Endodermal cell (in vitro differentiated cells): Measurements from ENCODE around the gene USP25. TPM values are rescaled to one million over a fixed set of nuclear protein-coding genes. Genes with fewer than 3 reads are reported as not detected.

Source experiments
- DNase-seq: peaks from one replicate; pipeline ENCODE4 v3.0.0-alpha.2; 2017
- H3K27ac ChIP-seq: 2 replicates; pipeline ENCODE4 v1.5.1; 2013; ENCODE audit warnings: mild to moderate bottlenecking, low read depth, low read length, moderate library complexity
- H3K27me3 ChIP-seq: 2 replicates; pipeline ENCODE4 v1.6.1; 2013; ENCODE audit warnings: mild to moderate bottlenecking, low read length, moderate library complexity; ENCODE audit not compliant: insufficient read depth, control insufficient read depth, poor library complexity, severe bottlenecking
- H3K36me3 ChIP-seq: 2 replicates; pipeline ENCODE4 v1.7.0; 2013; ENCODE audit warnings: mild to moderate bottlenecking, low read length, moderate library complexity; ENCODE audit not compliant: control insufficient read depth, insufficient read depth
- H3K4me1 ChIP-seq: one replicate; pipeline ENCODE4 v1.7.0; 2013; ENCODE audit warnings: low read length; ENCODE audit not compliant: control insufficient read depth, insufficient read depth
- H3K4me3 ChIP-seq: 2 replicates; pipeline ENCODE4 v1.5.1; 2013; ENCODE audit warnings: mild to moderate bottlenecking, low read length, moderate library complexity
- H3K9ac ChIP-seq: 2 replicates; pipeline ENCODE4 v1.6.1; 2013; ENCODE audit warnings: mild to moderate bottlenecking, low read length, moderate library complexity; ENCODE audit not compliant: poor library complexity, severe bottlenecking; ENCODE audit errors: extremely low read depth
- H3K9me3 ChIP-seq: 2 replicates; pipeline ENCODE4 v1.6.1; 2013; ENCODE audit warnings: mild to moderate bottlenecking, low read length, moderate library complexity; ENCODE audit not compliant: control insufficient read depth
- H3K27ac Mint-ChIP-seq: 2 replicates; pipeline ENCODE4 v1.8.0; 2020; ENCODE audit warnings: mixed read lengths
- H3K27me3 Mint-ChIP-seq: 2 replicates; pipeline ENCODE4 v1.8.0; 2021; ENCODE audit warnings: mild to moderate bottlenecking, mixed read lengths; ENCODE audit not compliant: insufficient read depth
- H3K36me3 Mint-ChIP-seq: 2 replicates; pipeline ENCODE4 v1.8.0; 2020; ENCODE audit warnings: low read depth, mixed read lengths
- H3K4me1 Mint-ChIP-seq: 2 replicates; pipeline ENCODE4 v1.8.0; 2020; ENCODE audit warnings: mixed read lengths
- H3K4me3 Mint-ChIP-seq: 2 replicates; pipeline ENCODE4 v1.8.0; 2020; ENCODE audit warnings: mild to moderate bottlenecking, moderate library complexity, mixed read lengths
- H3K9me3 Mint-ChIP-seq: 2 replicates; pipeline ENCODE4 v1.8.0; 2020; ENCODE audit warnings: mild to moderate bottlenecking, mixed read lengths
- WGBS, 2 experiments: methylation state at CpG; one replicate each; pipeline versions ENCODE4 v1.1.5 to v1.1.7; 2013; ENCODE audit warnings: missing lambda C conversion rate in 2 of 2, mixed read lengths in 1 of 2; ENCODE audit not compliant: insufficient coverage in 1 of 2, insufficient read length in 1 of 2; 5-methylcytosine and 5-hydroxymethylcytosine counted together
- total RNA-seq, 2 donors: library from RNA; stranded (reverse); fragmentation: NEBNext Ultra II Directional in 1 of 2; extraction: Animal tissue kit (Norgen Biotek cat#: 25700) in 1 of 2; gene quantifications; 2 replicates in 1 of 2; 3 replicates in 1 of 2; pipeline ENCODE4 v1.2.1, GENCODE V29; 2021
- TF ChIP-seq, protein P1 (sequence below): fragments of 200-600 bp; sonication (generic); conservative IDR thresholded peaks from 2 replicates; pipeline ENCODE4 v1.5.0; 2021; ENCODE audit warnings: antibody characterized with exemption, mild to moderate bottlenecking

USP25 gene
- total RNA-seq, 2 donors from 2014 or later, result 31.4 to 34.9 TPM

DNA sequence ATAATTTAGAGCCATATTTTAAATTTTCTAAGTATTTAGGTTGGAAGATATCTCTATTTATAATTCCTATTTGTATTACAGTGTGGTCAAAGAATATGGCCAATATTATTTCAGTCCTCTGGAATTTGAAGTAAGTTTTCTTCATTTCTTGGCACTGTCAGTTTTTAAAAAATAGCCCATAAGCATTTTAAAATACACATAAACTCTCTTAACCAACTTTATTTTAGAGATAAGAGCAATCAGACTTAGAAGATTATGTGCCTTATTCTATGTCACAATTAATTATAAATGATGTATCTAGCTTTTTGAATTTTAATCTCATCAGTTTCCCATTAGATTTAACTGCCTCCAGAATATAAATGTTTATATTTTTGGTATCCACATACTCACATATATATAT is 130.8 kb downstream of the USP25 start:
- no peaks in the 10 kb centered on the region for H3K27me3 Mint-ChIP-seq
- DNase-seq, result no peak
- Histone ChIP-seq H3K27ac (no peak overlapping the region), H3K9ac (no peak overlapping the region), H3K4me3 (no peak overlapping the region), H3K4me1 (no peaks in the 10 kb centered on the region), H3K9me3 (no peaks in the 10 kb centered on the region), H3K27me3 (no peaks in the 10 kb centered on the region), H3K36me3 (peaks cover 16% of the 10 kb centered on the region)
- TF ChIP-seq, protein P1, sequence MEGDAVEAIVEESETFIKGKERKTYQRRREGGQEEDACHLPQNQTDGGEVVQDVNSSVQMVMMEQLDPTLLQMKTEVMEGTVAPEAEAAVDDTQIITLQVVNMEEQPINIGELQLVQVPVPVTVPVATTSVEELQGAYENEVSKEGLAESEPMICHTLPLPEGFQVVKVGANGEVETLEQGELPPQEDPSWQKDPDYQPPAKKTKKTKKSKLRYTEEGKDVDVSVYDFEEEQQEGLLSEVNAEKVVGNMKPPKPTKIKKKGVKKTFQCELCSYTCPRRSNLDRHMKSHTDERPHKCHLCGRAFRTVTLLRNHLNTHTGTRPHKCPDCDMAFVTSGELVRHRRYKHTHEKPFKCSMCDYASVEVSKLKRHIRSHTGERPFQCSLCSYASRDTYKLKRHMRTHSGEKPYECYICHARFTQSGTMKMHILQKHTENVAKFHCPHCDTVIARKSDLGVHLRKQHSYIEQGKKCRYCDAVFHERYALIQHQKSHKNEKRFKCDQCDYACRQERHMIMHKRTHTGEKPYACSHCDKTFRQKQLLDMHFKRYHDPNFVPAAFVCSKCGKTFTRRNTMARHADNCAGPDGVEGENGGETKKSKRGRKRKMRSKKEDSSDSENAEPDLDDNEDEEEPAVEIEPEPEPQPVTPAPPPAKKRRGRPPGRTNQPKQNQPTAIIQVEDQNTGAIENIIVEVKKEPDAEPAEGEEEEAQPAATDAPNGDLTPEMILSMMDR, result no peak
- H3K27ac Mint-ChIP-seq, result no peak overlapping the region
- no peaks in the 10 kb centered on the region for H3K4me1 Mint-ChIP-seq
- H3K4me3 Mint-ChIP-seq, result no peak overlapping the region
- peaks cover 15% of the 10 kb centered on the region for H3K36me3 Mint-ChIP-seq
- H3K9me3 Mint-ChIP-seq, result no peaks in the 10 kb centered on the region

DNA sequence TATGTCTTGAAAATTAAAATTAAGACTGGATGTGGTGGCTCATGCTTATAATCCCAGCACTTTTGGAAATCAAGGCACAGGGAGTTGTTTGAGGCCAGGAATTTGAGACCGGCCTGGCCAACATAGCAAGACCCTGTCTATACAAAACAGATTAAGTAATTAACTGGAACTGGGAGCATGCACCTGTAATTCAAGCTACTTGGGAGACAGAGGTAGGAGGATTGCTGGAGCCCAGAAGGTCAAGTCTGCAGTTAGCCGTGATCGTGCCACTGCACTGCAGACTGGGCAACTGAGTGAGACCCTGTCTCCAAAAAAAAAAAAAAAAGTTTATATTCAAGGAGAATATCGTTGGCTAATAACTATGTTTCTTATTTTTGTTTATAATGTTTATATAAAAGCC is 139.2 kb downstream of the USP25 start:
- Mint-ChIP-seq H3K9me3 (no peaks in the 10 kb centered on the region), H3K4me3 (no peak overlapping the region), H3K4me1 (no peaks in the 10 kb centered on the region), H3K36me3 (peaks cover 28% of the 10 kb centered on the region), H3K27me3 (no peaks in the 10 kb centered on the region), H3K27ac (no peak overlapping the region)
- Histone ChIP-seq H3K4me1 (no peaks in the 10 kb centered on the region), H3K9me3 (no peaks in the 10 kb centered on the region), H3K27ac (no peak overlapping the region), H3K36me3 (peaks cover 36% of the 10 kb centered on the region), H3K9ac (no peak overlapping the region), H3K4me3 (no peak overlapping the region), H3K27me3 (no peaks in the 10 kb centered on the region)
- WGBS, 2 experiments, result 97 to 100% methylated on average over 1 to 3 of the region's 4 CpGs
- DNase-seq, result no peak
- TF ChIP-seq, protein P1, result no peak

DNA sequence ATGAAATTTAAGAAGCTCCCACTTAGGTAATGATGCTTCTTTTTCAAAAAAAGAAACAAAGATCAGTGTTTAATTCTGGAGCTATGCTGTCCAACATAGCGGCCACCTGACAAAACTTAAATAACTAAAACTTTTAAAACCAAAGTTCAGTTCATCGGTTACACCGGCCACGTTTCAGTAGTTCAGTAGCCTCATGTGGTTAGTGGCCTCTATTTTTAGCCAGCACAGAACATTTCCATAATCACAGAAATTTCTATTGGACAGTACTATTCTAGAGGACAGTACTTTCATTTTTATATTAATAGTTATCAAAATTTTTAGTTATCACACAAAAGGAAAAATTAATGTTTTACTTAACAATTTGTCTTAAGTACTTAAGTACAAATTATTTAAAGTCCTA is 141.0 kb downstream of the USP25 start:
- H3K27me3 ChIP-seq, result no peaks in the 10 kb centered on the region
- no peak overlapping the region for H3K27ac ChIP-seq
- H3K9me3 Mint-ChIP-seq, result no peaks in the 10 kb centered on the region
- no peaks in the 10 kb centered on the region for H3K4me1 ChIP-seq
- no peak for DNase-seq
- peaks cover 42% of the 10 kb centered on the region for H3K36me3 Mint-ChIP-seq
- peaks cover 45% of the 10 kb centered on the region for H3K36me3 ChIP-seq
- TF ChIP-seq, protein P1, result no peak
- H3K4me3 Mint-ChIP-seq, result no peak overlapping the region
- no peak overlapping the region for H3K27ac Mint-ChIP-seq
- H3K9ac ChIP-seq, result no peak overlapping the region
- H3K9me3 ChIP-seq, result no peaks in the 10 kb centered on the region
- WGBS, 2 experiments, result 96 to 98% methylated on average over 4 of the region's 4 CpGs
- no peak overlapping the region for H3K4me3 ChIP-seq
- H3K4me1 Mint-ChIP-seq, result no peaks in the 10 kb centered on the region
- no peaks in the 10 kb centered on the region for H3K27me3 Mint-ChIP-seq
